Astrocyte (in vitro differentiated cells and primary cell): ENCODE data around the gene BCAN. TPM values are rescaled to one million over a fixed set of nuclear protein-coding genes. Genes with fewer than 3 reads are reported as not detected.

Experiments used
- DNase-seq: peaks from one replicate; pipeline ENCODE4 v3.0.0-alpha.2; 2010; ENCODE audit warnings: low read depth
- FAIRE-seq: peaks from 2 replicates; lab custom pipeline; 2011; peaks lifted over from hg19 to GRCh38; lab: Jason Lieb, UNC
- H2AFZ ChIP-seq: 2 replicates; pipeline ENCODE4 v1.6.0; 2012; ENCODE audit warnings: low read depth, low read length, inconsistent platforms
- H3K27ac ChIP-seq: 2 replicates; pipeline ENCODE4 v1.5.1; 2011; ENCODE audit warnings: low read depth, low read length, inconsistent platforms
- H3K27me3 ChIP-seq: 2 replicates; pipeline ENCODE4 v1.6.0; 2011; ENCODE audit warnings: low read length, inconsistent platforms; ENCODE audit not compliant: insufficient read depth
- H3K36me3 ChIP-seq: 2 replicates; pipeline ENCODE4 v1.5.1; 2011; ENCODE audit warnings: low read length, inconsistent platforms; ENCODE audit not compliant: insufficient read depth
- H3K4me1 ChIP-seq: 2 replicates; pipeline ENCODE4 v1.5.1; 2011; ENCODE audit warnings: low read length, inconsistent platforms; ENCODE audit not compliant: insufficient read depth
- H3K4me2 ChIP-seq: 2 replicates; pipeline ENCODE4 v1.6.0; 2012; ENCODE audit warnings: low read length, inconsistent platforms
- H3K4me3 ChIP-seq: 2 replicates; pipeline ENCODE4 v1.5.1; 2011; ENCODE audit warnings: low read depth, mild to moderate bottlenecking, low read length, inconsistent platforms; ENCODE audit not compliant: insufficient read depth
- H3K79me2 ChIP-seq: 2 replicates; pipeline ENCODE4 v1.6.0; 2012; ENCODE audit warnings: mild to moderate bottlenecking, low read length, inconsistent platforms; ENCODE audit not compliant: insufficient read depth
- H3K9ac ChIP-seq: 2 replicates; pipeline ENCODE4 v1.6.0; 2012; ENCODE audit warnings: mild to moderate bottlenecking, low read length, inconsistent platforms
- H3K9me3 ChIP-seq: 2 replicates; pipeline ENCODE4 v1.5.1; 2012; ENCODE audit warnings: low read depth, mild to moderate bottlenecking, low read length, inconsistent platforms; ENCODE audit not compliant: insufficient read depth
- H4K20me1 ChIP-seq: 2 replicates; pipeline ENCODE4 v1.6.0; 2012; ENCODE audit warnings: low read length, inconsistent platforms; ENCODE audit not compliant: insufficient read depth
- H3K27ac Mint-ChIP-seq: one replicate; pipeline ENCODE4 v1.8.0; 2021; ENCODE audit warnings: mild to moderate bottlenecking, mixed read lengths; ENCODE audit not compliant: unreplicated experiment
- H3K27me3 Mint-ChIP-seq: one replicate; pipeline ENCODE4 v1.8.0; 2021; ENCODE audit warnings: low read depth, mixed read lengths; ENCODE audit not compliant: unreplicated experiment
- H3K36me3 Mint-ChIP-seq: one replicate; pipeline ENCODE4 v1.8.0; 2021; ENCODE audit warnings: low read depth, mixed read lengths; ENCODE audit not compliant: unreplicated experiment
- H3K4me1 Mint-ChIP-seq: one replicate; pipeline ENCODE4 v1.8.0; 2021; ENCODE audit warnings: low read depth, mixed read lengths; ENCODE audit not compliant: unreplicated experiment
- H3K4me3 Mint-ChIP-seq: one replicate; pipeline ENCODE4 v1.8.0; 2021; ENCODE audit warnings: mild to moderate bottlenecking, moderate library complexity, mixed read lengths; ENCODE audit not compliant: unreplicated experiment
- H3K9me3 Mint-ChIP-seq: one replicate; pipeline ENCODE4 v1.8.0; 2021; ENCODE audit warnings: mild to moderate bottlenecking, mixed read lengths; ENCODE audit not compliant: unreplicated experiment
- EZH2 ChIP-seq: IDR thresholded peaks from 2 replicates; pipeline ENCODE4 v1.6.1; 2012; ENCODE audit warnings: mild to moderate bottlenecking, low read length, inconsistent platforms; ENCODE audit not compliant: insufficient read depth
- total RNA-seq: library from RNA; stranded (reverse); gene quantifications from 2 replicates; pipeline ENCODE4 v1.2.1, GENCODE V29; 2021
- TF ChIP-seq, protein P1 (sequence below): IDR thresholded peaks from 2 replicates; pipeline ENCODE4 v1.5.1; 2011; ENCODE audit warnings: low read depth, mild to moderate bottlenecking, inconsistent platforms, low read length, moderate library complexity; ENCODE audit not compliant: insufficient read depth

Gene BCAN
- total RNA-seq, 1 donor from 2014 or later: 0.41 TPM

DNA sequence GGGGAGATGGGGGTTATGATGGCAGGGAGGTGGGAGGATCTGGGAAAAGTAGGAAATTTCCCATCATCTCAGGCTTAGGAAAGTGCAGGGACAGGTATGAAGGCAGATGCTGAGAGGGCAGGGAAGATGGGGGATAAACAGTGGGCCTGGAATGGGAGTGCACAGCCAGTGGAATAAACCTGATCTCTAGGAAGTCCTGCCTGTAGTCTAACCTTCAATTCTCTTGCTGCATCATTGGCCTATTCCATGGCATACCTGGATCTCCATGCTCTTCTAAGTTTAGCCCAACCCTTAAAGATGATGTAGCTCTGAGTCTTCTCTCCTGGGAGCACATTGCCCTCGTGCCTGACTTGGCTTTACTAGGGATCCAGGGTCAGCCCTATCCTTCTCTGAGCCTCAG lies 2.7 kb downstream of the BCAN start:
- no peak overlapping the region for H3K4me3 ChIP-seq
- H3K79me2 ChIP-seq: no peaks in the 10 kb centered on the region
- H2AFZ ChIP-seq: no peak overlapping the region
- no peak overlapping the region for H3K4me3 Mint-ChIP-seq
- H3K9me3 Mint-ChIP-seq: no peaks in the 10 kb centered on the region
- TF ChIP-seq, protein P1, sequence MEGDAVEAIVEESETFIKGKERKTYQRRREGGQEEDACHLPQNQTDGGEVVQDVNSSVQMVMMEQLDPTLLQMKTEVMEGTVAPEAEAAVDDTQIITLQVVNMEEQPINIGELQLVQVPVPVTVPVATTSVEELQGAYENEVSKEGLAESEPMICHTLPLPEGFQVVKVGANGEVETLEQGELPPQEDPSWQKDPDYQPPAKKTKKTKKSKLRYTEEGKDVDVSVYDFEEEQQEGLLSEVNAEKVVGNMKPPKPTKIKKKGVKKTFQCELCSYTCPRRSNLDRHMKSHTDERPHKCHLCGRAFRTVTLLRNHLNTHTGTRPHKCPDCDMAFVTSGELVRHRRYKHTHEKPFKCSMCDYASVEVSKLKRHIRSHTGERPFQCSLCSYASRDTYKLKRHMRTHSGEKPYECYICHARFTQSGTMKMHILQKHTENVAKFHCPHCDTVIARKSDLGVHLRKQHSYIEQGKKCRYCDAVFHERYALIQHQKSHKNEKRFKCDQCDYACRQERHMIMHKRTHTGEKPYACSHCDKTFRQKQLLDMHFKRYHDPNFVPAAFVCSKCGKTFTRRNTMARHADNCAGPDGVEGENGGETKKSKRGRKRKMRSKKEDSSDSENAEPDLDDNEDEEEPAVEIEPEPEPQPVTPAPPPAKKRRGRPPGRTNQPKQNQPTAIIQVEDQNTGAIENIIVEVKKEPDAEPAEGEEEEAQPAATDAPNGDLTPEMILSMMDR: no peak
- TF ChIP-seq EZH2: no peak
- no peak for FAIRE-seq
- H3K27me3 Mint-ChIP-seq: peaks cover 85% of the 10 kb centered on the region
- peaks cover 6% of the 10 kb centered on the region for H3K36me3 Mint-ChIP-seq
- H3K36me3 ChIP-seq: no peaks in the 10 kb centered on the region
- H3K9me3 ChIP-seq: peaks cover 3% of the 10 kb centered on the region
- peaks cover 7% of the 10 kb centered on the region for H3K4me1 ChIP-seq
- H3K27ac ChIP-seq: no peak overlapping the region
- H3K4me2 ChIP-seq: no peak overlapping the region
- H3K27me3 ChIP-seq: peaks cover 88% of the 10 kb centered on the region
- peaks cover 8% of the 10 kb centered on the region for H3K4me1 Mint-ChIP-seq
- no peak overlapping the region for H3K27ac Mint-ChIP-seq
- no peak overlapping the region for H3K9ac ChIP-seq
- H4K20me1 ChIP-seq: peaks cover 12% of the 10 kb centered on the region
- DNase-seq: no peak

DNA sequence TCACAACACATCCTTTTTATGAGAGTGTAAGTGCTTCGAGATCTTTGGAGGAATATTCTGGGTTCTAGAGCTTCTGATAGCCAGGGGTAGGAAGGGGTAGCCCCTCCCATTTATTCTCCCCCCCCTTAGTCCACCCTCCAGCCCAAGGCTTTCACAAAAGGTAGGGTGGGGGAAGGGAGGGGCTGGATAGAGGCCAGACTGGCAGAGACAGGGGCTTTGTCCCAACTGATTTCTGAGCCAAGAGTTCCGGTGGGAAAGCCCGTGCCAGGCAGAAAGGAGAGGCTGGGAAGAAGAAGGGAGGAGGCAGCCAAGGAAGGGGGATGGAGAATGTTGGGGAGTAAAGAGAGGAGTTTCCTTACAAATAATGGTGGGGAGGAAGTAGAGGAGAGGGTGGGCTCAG lies 3.1 kb downstream of the BCAN start:
- peaks cover 5% of the 10 kb centered on the region for H3K4me1 Mint-ChIP-seq
- no peak for FAIRE-seq
- H4K20me1 ChIP-seq: peaks cover 10% of the 10 kb centered on the region

DNA sequence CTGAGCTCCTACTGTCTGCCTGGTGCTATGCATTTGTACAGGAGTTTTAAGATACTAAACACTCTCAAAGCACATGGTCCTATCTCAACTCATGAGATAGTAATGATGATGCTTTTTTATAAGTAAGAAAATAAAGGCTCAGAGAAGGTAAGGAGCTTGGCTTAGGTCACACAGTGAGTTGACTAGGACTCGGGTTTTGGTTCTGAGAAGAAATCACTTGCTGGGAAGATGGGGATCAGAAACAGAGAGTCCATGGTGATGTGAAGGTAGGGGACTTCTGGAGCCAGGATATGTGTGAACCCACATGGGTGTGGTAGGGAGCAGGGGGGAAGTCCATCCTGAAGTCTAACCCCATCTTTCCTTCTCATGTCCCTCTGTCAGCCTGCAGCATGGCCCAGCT lies 3.7 kb downstream of the BCAN start:
- Mint-ChIP-seq H3K27ac (no peak overlapping the region), H3K4me1 (peaks cover 5% of the 10 kb centered on the region), H3K27me3 (peaks cover 83% of the 10 kb centered on the region), H3K4me3 (no peak overlapping the region), H3K36me3 (peaks cover 6% of the 10 kb centered on the region), H3K9me3 (no peaks in the 10 kb centered on the region)
- H4K20me1 ChIP-seq: peaks cover 10% of the 10 kb centered on the region
- peaks cover 7% of the 10 kb centered on the region for H3K4me1 ChIP-seq
- H3K4me2 ChIP-seq: no peak overlapping the region
- no peak for DNase-seq
- FAIRE-seq: no peak
- H3K9me3 ChIP-seq: peaks cover 3% of the 10 kb centered on the region
- no peak overlapping the region for H3K9ac ChIP-seq
- no peaks in the 10 kb centered on the region for H3K79me2 ChIP-seq
- H3K27ac ChIP-seq: no peak overlapping the region
- H3K4me3 ChIP-seq: no peak overlapping the region
- H2AFZ ChIP-seq: no peak overlapping the region
- TF ChIP-seq EZH2: no peak
- TF ChIP-seq, protein P1: no peak
- no peaks in the 10 kb centered on the region for H3K36me3 ChIP-seq
- H3K27me3 ChIP-seq: peaks cover 82% of the 10 kb centered on the region

More for the DNA sequence above, 3.1 kb downstream of the BCAN start:
- H3K27ac ChIP-seq: no peak overlapping the region
- no peaks in the 10 kb centered on the region for H3K79me2 ChIP-seq
- no peak overlapping the region for H3K27ac Mint-ChIP-seq
- H3K27me3 Mint-ChIP-seq: peaks cover 83% of the 10 kb centered on the region
- H3K36me3 ChIP-seq: no peaks in the 10 kb centered on the region
- TF ChIP-seq, protein P1: no peak
- no peak for TF ChIP-seq EZH2
- H3K4me3 Mint-ChIP-seq: no peak overlapping the region
- peaks cover 7% of the 10 kb centered on the region for H3K4me1 ChIP-seq
- H3K36me3 Mint-ChIP-seq: peaks cover 6% of the 10 kb centered on the region
- peaks cover 84% of the 10 kb centered on the region for H3K27me3 ChIP-seq
- no peak overlapping the region for H2AFZ ChIP-seq
- no peak overlapping the region for H3K4me2 ChIP-seq
- no peak overlapping the region for H3K9ac ChIP-seq
- no peak overlapping the region for H3K4me3 ChIP-seq
- DNase-seq: no peak
- H3K9me3 ChIP-seq: peaks cover 3% of the 10 kb centered on the region
- H3K9me3 Mint-ChIP-seq: no peaks in the 10 kb centered on the region
